ENCODE results near the gene PIBF1. TPM values are rescaled to one million over a fixed set of nuclear protein-coding genes. Genes with fewer than 3 reads are reported as not detected.

The PIBF1 gene
- total and polyA plus RNA-seq, 10 of the 15 experiments (the other 5 are each of a cell fraction or from before 2014, with no cell fraction given), result 6.4 to 24.5 (median 11.1) TPM

- intact Hi-C loops (cut with micrococcal nuclease; ENCODE audit: unreplicated experiment) (no loop called here), in situ Hi-C loops (cut with MboI) (no loop called here)
- Histone ChIP-seq H4K20me1 (ENCODE audit: control insufficient read depth, insufficient read depth) (no peaks in the 10 kb centered on the region), H2AFZ (ENCODE audit: control insufficient read depth, low read depth, low read length) (no peak overlapping the region), H3K9me3 (replicated peaks; ENCODE audit: control insufficient read depth, insufficient read depth, low read length) (peaks cover 5% of the 10 kb centered on the region; the same call in 2 of the 3 replicates), H3K9ac (ENCODE audit: control insufficient read depth, insufficient read depth, low read length) (no peak overlapping the region), H3K79me2 (ENCODE audit: control insufficient read depth, insufficient read depth, low read length) (no peaks in the 10 kb centered on the region), H3K27ac (ENCODE audit: control insufficient read depth, insufficient read depth) (no peak overlapping the region), H3K4me2 (ENCODE audit: control insufficient read depth, insufficient read depth) (no peak overlapping the region), H3K4me3 (no peak overlapping the region), H3K27me3 (replicated peaks in 1 of 2; ENCODE audit: control insufficient read depth in 2 of 2, insufficient read depth in 2 of 2, low read length in 1 of 2) (no peaks in the 10 kb centered on the region), H3K4me1 (ENCODE audit: control insufficient read depth, insufficient read depth, low read length) (no peaks in the 10 kb centered on the region), H3K36me3 (ENCODE audit: control insufficient read depth in 2 of 2, insufficient read depth in 2 of 2, low read length in 1 of 2) (peaks cover 0 to 2% of the 10 kb centered on the region in 2 experiments; a peak in 1 of 4 replicates)
- 96% methylated on average over 4 of the region's 4 CpGs for WGBS (ENCODE audit: insufficient coverage, insufficient replicate concordance, low lambda C conversion rate, missing lambda C conversion rate)
- SMC1A ChIA-PET (ENCODE audit: uncharacterized antibody, unreplicated experiment), result interaction anchor here (1.4 kb wide), 1 partner anchor 12 kb away, joined by 4 read pairs; no protein-coding TSS in a partner anchor
- no peak for ATAC-seq
- CTCF ChIA-PET, result no interaction called here
- no TSS peak for BruUV-seq (replicated peaks)
- FAIRE-seq, result no peak
- TF ChIP-seq HCFC1 (IDR thresholded peaks at IDR 0.05; ENCODE audit: low read length) (no peak), ESRRA (IDR thresholded peaks at IDR 0.05; ENCODE audit: low read length) (no peak), MTA2 (IDR thresholded peaks at IDR 0.05; ENCODE audit: low read depth) (no peak), SIX5 (IDR thresholded peaks at IDR 0.05; ENCODE audit: low read depth, low read length, severe bottlenecking) (no peak), RBBP5 (conservative IDR thresholded peaks at IDR 0.05) (no peak), RB1 (IDR thresholded peaks at IDR 0.05; ENCODE audit: borderline replicate concordance) (no peak), CEBPZ (IDR thresholded peaks at IDR 0.05; ENCODE audit: low read depth, low read length) (no peak), SIN3A (IDR thresholded peaks at IDR 0.05; ENCODE audit: low read depth, low read length) (no peak), STAT1 (conservative IDR thresholded peaks at IDR 0.05) (no peak), SPI1 (IDR thresholded peaks at IDR 0.05; ENCODE audit: borderline replicate concordance, insufficient read depth, low read depth, low read length) (no peak), TBL1XR1 (IDR thresholded peaks at IDR 0.05; ENCODE audit: low read depth, low read length) (no peak), ZNF384 (IDR thresholded peaks at IDR 0.05; ENCODE audit: borderline replicate concordance, low read depth, low read length) (no peak), SMAD5 (IDR thresholded peaks at IDR 0.05; ENCODE audit: low read depth) (no peak), RAD21 (IDR thresholded peaks at IDR 0.05; ENCODE audit: insufficient read depth, low read depth, low read length) (no peak), HDAC2 (IDR thresholded peaks at IDR 0.05) (no peak), BCL3 (IDR thresholded peaks at IDR 0.05; ENCODE audit: borderline replicate concordance, insufficient read depth, low read depth, low read length, poor library complexity, severe bottlenecking) (no peak)
- TF ChIP-seq, protein P1, sequence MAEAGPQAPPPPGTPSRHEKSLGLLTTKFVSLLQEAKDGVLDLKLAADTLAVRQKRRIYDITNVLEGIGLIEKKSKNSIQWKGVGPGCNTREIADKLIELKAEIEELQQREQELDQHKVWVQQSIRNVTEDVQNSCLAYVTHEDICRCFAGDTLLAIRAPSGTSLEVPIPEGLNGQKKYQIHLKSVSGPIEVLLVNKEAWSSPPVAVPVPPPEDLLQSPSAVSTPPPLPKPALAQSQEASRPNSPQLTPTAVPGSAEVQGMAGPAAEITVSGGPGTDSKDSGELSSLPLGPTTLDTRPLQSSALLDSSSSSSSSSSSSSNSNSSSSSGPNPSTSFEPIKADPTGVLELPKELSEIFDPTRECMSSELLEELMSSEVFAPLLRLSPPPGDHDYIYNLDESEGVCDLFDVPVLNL (IDR thresholded peaks at IDR 0.05; ENCODE audit: low read depth, low read length), result no peak
- POLR2A ChIA-PET, result no interaction called here
- DNase-seq (ENCODE audit: low read depth, low spot score), result no peak
- RAD21 ChIA-PET (ENCODE audit: unreplicated experiment), result no interaction called here
Measured at GRCh38 chr13:72896869-72897268, 114.9 kb downstream of the PIBF1 start.

Measured in GM12878 (cell line).